Keratinocyte (primary cell): ENCODE measurements around the gene RAB30.

Experiments
- EZH2 ChIP-seq: IDR thresholded peaks from one replicate; pipeline ENCODE4 v1.6.1; 2012; ENCODE audit warnings: inconsistent platforms, mild to moderate bottlenecking, low read length, moderate library complexity
- TF ChIP-seq, protein P1 (sequence below), 3 experiments: IDR thresholded peaks in 1 of 3; conservative IDR thresholded peaks in 1 of 3; optimal IDR thresholded peaks in 1 of 3; 2 replicates in 2 of 3; 3 replicates in 1 of 3; pipeline versions ENCODE3 to v1.5.1; 2011; ENCODE audit warnings: low read length in 3 of 3, mild to moderate bottlenecking in 3 of 3, moderate library complexity in 2 of 3, control low read depth in 1 of 3, inconsistent platforms in 1 of 3; ENCODE audit not compliant: insufficient read depth in 2 of 3; ENCODE audit errors: extremely low read depth in 1 of 3

DNA sequence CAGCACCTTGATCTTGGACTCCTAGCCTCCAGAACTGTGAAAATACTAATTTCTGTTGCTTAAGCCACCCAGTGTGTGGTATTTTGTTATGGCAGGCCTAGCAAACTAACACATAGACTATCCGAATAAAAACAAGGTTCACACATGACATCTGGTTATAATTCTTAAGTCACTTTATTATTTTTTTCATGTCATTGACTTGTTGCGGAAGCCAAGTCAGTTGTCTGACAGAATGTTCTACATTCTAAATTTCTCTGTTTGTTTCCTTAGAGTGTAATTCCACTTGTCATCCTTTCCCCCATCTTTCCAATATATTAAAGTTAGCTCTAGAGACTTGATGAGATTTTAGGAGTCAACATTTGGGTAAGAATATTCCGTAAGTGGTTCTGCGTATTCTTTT, 40.6 kb downstream of the RAB30 start:
- TF ChIP-seq, protein P1, sequence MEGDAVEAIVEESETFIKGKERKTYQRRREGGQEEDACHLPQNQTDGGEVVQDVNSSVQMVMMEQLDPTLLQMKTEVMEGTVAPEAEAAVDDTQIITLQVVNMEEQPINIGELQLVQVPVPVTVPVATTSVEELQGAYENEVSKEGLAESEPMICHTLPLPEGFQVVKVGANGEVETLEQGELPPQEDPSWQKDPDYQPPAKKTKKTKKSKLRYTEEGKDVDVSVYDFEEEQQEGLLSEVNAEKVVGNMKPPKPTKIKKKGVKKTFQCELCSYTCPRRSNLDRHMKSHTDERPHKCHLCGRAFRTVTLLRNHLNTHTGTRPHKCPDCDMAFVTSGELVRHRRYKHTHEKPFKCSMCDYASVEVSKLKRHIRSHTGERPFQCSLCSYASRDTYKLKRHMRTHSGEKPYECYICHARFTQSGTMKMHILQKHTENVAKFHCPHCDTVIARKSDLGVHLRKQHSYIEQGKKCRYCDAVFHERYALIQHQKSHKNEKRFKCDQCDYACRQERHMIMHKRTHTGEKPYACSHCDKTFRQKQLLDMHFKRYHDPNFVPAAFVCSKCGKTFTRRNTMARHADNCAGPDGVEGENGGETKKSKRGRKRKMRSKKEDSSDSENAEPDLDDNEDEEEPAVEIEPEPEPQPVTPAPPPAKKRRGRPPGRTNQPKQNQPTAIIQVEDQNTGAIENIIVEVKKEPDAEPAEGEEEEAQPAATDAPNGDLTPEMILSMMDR (optimal IDR thresholded peaks at IDR 0.05 in 1 of 3, IDR thresholded peaks at IDR 0.05 in 1 of 3, conservative IDR thresholded peaks at IDR 0.05 in 1 of 3; ENCODE audit: extremely low read depth in 1 of 3, insufficient read depth in 2 of 3, low read length in 3 of 3) = no peak
- no peak for TF ChIP-seq EZH2
